RWPE2 (cell line): ENCODE data around the gene ATP6AP2.

Experiments
- ATAC-seq: fragments of 200-7000 bp; cut with Tn5 transposase; 3 replicates; pipeline ENCODE4 v1.9.1; 2021; ENCODE audit warnings: low read depth
- DNase-seq: peaks from one replicate; pipeline ENCODE4 v3.0.0-alpha.2; 2020; ENCODE audit warnings: low spot score
- H3K27ac ChIP-seq: fragments of 450-650 bp; 2 replicates; pipeline ENCODE4 v1.5.1; 2017; ENCODE audit warnings: mild to moderate bottlenecking; ENCODE audit not compliant: poor library complexity, severe bottlenecking
- H3K27me3 ChIP-seq: fragments of 250-450 bp; sonication (Bioruptor Pico); 2 replicates; pipeline ENCODE4 v1.5.1; 2021; ENCODE audit warnings: mild to moderate bottlenecking, moderate library complexity; ENCODE audit not compliant: insufficient read depth, poor library complexity, severe bottlenecking
- H3K36me3 ChIP-seq: fragments of 250-450 bp; sonication (Bioruptor Pico); 2 replicates; pipeline ENCODE4 v1.5.1; 2020; ENCODE audit warnings: low read depth, mild to moderate bottlenecking, moderate library complexity
- H3K4me1 ChIP-seq: fragments of 250-450 bp; sonication (Bioruptor Pico); 2 replicates; pipeline ENCODE4 v1.5.1; 2021; ENCODE audit warnings: mild to moderate bottlenecking, moderate library complexity; ENCODE audit not compliant: insufficient read depth, poor library complexity, severe bottlenecking
- H3K4me3 ChIP-seq: fragments of 250-450 bp; sonication (Bioruptor Pico); 2 replicates; pipeline ENCODE4 v1.5.1; 2021; ENCODE audit warnings: mild to moderate bottlenecking, moderate library complexity; ENCODE audit not compliant: severe bottlenecking
- H3K9me3 ChIP-seq: fragments of 250-450 bp; sonication (Bioruptor Pico); 2 replicates; pipeline ENCODE4 v1.5.1; 2021; ENCODE audit warnings: mild to moderate bottlenecking, moderate library complexity; ENCODE audit not compliant: severe bottlenecking
- CTCF ChIP-seq: fragments of 450-650 bp; IDR thresholded peaks from one replicate; pipeline ENCODE4 v1.5.1; 2017; ENCODE audit warnings: mild to moderate bottlenecking, moderate library complexity; ENCODE audit not compliant: poor library complexity, severe bottlenecking

ATP6AP2 gene

GRCh38 chrX:40647307-40648197 lies 66.8 kb downstream of the ATP6AP2 start, which contains the start of gene CXorf38:
CXorf38 (minus strand) TSS chrX:40647561; CDS start chrX:40647520, 41 bp downstream.
- Histone ChIP-seq H3K4me1 (no peaks in the 10 kb centered on the region), H3K27ac (peak within 1 kb of the TSS; percentile 62), H3K27me3 (no peaks in the 10 kb centered on the region), H3K36me3 (peaks cover 13% of the 10 kb centered on the region), H3K4me3 (peak within 1 kb of the TSS; percentile 86), H3K9me3 (no peaks in the 10 kb centered on the region)
- ATAC-seq (peak; percentile 60), DNase-seq (peak; percentile 57)
- TF ChIP-seq CTCF: no peak

- ATAC-seq (no peak), DNase-seq (no peak)
- no peaks in the 10 kb centered on the region for H3K27me3 ChIP-seq
- no peaks in the 10 kb centered on the region for H3K9me3 ChIP-seq
- H3K4me3 ChIP-seq: no peak overlapping the region
- TF ChIP-seq CTCF: peak; percentile 76
- no peak overlapping the region for H3K27ac ChIP-seq
- H3K36me3 ChIP-seq: peaks cover 6% of the 10 kb centered on the region; the same call in 1 of the 2 replicates
- no peaks in the 10 kb centered on the region for H3K4me1 ChIP-seq
These were observed 71.0 kb downstream of the ATP6AP2 start for GRCh38 chrX:40651620-40652223.

GRCh38 chrX:40652664-40653063 lies 71.9 kb downstream of the ATP6AP2 start:
- no peak for ATAC-seq
- Histone ChIP-seq H3K36me3 (peaks cover 6% of the 10 kb centered on the region; the same call in 1 of the 2 replicates), H3K9me3 (no peaks in the 10 kb centered on the region), H3K4me3 (no peak overlapping the region), H3K27me3 (no peaks in the 10 kb centered on the region), H3K4me1 (no peaks in the 10 kb centered on the region), H3K27ac (no peak overlapping the region)
- no peak for TF ChIP-seq CTCF
- no peak for DNase-seq

GRCh38 chrX:40653535-40653934 lies 72.8 kb downstream of the ATP6AP2 start:
- no peaks in the 10 kb centered on the region for H3K9me3 ChIP-seq
- H3K4me3 ChIP-seq: no peak overlapping the region
- no peaks in the 10 kb centered on the region for H3K27me3 ChIP-seq
- DNase-seq: no peak
- H3K4me1 ChIP-seq: no peaks in the 10 kb centered on the region
- TF ChIP-seq CTCF: no peak
- H3K27ac ChIP-seq: no peak overlapping the region
- ATAC-seq: no peak
- peaks cover 6% of the 10 kb centered on the region; the same call in 1 of the 2 replicates for H3K36me3 ChIP-seq
